HUES48 (cell line): ENCODE results near the gene TJP1.
"Not testable (repeated sequence)": the region's sequence is repeated elsewhere in the genome, so short reads cannot be mapped to it uniquely, and the experiment has no call there.

Experiments used
- H3K27ac ChIP-seq: one replicate; pipeline ENCODE4 v1.7.0; 2013; ENCODE audit warnings: low read depth, low read length, inconsistent platforms
- H3K27me3 ChIP-seq: 2 replicates; pipeline ENCODE4 v1.6.1; 2013; ENCODE audit warnings: mild to moderate bottlenecking, low read length; ENCODE audit not compliant: control insufficient read depth, insufficient read depth
- H3K36me3 ChIP-seq: 2 replicates; pipeline ENCODE4 v1.6.1; 2013; ENCODE audit warnings: low read length; ENCODE audit not compliant: control insufficient read depth, insufficient read depth
- H3K4me1 ChIP-seq: 2 replicates; pipeline ENCODE4 v1.6.1; 2013; ENCODE audit warnings: mild to moderate bottlenecking, low read length; ENCODE audit not compliant: control insufficient read depth, insufficient read depth
- H3K4me3 ChIP-seq: 2 replicates; pipeline ENCODE4 v1.5.1; 2013; ENCODE audit warnings: mild to moderate bottlenecking, low read depth, low read length
- H3K9ac ChIP-seq: 2 replicates; pipeline ENCODE4 v1.6.1; 2013; ENCODE audit warnings: mild to moderate bottlenecking, low read depth, low read length, moderate library complexity
- H3K9me3 ChIP-seq: 2 replicates; pipeline ENCODE4 v1.6.1; 2013; ENCODE audit warnings: low read length; ENCODE audit not compliant: control insufficient read depth, insufficient read depth

The TJP1 gene

DNA sequence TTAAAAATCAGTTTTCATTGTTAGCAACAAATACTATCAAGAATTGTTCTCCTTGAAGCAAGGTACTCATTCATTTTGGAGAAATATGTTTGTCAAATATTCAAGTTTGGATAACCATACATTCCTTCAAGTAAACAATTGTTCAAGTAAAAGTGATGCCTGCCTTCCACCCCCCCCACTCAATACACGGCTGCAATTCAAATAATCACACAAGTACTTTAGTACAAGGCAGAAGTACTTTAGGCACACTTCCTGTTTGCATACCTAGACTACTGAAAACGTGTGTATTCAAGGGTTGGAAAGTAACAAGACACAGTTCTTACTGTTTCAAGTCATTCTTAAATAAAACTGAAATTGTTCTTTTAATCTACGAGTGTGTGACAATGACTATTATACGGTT is 45.4 kb downstream of the TJP1 start:
- Histone ChIP-seq H3K9me3 (peaks cover 8% of the 10 kb centered on the region), H3K27me3 (no peaks in the 10 kb centered on the region), H3K4me3 (no peak overlapping the region; the same call in 1 of the 2 replicates), H3K4me1 (peaks cover 41% of the 10 kb centered on the region), H3K9ac (no peak overlapping the region), H3K27ac (no peak overlapping the region), H3K36me3 (peaks cover 8% of the 10 kb centered on the region; the same call in 1 of the 2 replicates)

DNA sequence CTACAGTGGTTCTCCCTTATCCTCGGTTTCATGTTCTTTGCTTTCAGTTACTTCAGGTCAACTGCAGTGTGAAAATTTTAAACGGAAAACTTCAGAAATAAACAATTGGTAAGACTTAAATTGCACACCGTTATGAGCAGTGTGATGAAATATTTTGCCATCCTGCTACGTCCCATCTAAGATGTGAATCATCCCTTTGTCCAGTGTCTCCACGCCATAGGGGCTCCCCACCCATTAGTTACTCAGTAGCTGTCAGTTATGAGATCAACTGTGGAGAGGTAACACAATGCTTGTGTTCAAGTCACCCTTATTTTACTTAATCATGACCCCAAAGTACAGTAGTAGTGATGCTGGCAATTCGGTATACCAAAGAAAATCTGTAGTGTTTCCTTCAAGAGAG is 47.4 kb downstream of the TJP1 start:
- no peak overlapping the region for H3K27ac ChIP-seq
- peaks cover 41% of the 10 kb centered on the region for H3K4me1 ChIP-seq
- no peaks in the 10 kb centered on the region for H3K27me3 ChIP-seq
- no peak overlapping the region for H3K4me3 ChIP-seq
- H3K9me3 ChIP-seq, result 0 out of 2 replicates have a peak, but pooled peaks cover 1% of the 10 kb centered on the region
- H3K9ac ChIP-seq, result no peak overlapping the region
- H3K36me3 ChIP-seq, result peaks cover 20% of the 10 kb centered on the region

DNA sequence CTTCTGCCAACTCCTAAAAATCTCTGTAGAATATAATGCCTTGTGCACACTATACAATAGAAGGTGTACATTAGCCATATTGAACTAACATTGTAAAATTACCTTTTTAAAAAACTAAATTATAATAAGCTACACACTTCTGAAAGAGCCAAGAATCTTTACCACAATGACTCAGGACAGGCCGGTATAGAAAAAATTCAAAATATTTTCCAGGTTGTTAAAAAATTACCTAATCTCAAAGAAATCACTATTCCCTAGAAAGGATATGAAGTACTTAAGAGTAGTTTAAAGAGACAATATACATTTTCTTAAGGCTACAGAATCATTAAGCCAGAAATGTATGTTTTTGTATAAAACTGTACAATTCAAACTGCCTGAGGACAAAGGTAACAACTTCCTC is 48.5 kb downstream of the TJP1 start:
- Histone ChIP-seq H3K27ac (no peak overlapping the region), H3K27me3 (no peaks in the 10 kb centered on the region), H3K9me3 (no peaks in the 10 kb centered on the region), H3K4me1 (peaks cover 34% of the 10 kb centered on the region), H3K36me3 (peaks cover 31% of the 10 kb centered on the region), H3K4me3 (no peak overlapping the region), H3K9ac (no peak overlapping the region)

DNA sequence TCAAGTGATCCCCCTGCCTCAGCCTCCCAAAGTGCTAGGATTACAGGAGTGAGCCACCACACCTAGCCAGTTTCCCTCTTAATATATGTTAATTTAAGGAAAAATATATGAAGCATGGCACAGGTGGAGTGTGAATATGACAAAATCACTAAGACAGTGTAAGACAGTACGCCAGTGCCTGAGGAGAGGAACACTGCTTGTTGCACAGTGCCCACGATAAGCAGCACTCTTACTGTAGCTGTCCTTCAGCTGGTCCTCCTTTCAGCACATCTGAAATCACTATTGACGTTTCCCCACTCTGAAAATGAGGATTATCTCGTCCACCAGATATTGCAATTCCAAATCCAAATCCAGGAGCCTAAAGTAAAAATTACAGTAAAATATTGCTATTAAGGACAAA is 49.3 kb downstream of the TJP1 start:
- Histone ChIP-seq H3K36me3 (peaks cover 39% of the 10 kb centered on the region), H3K9ac (no peak overlapping the region), H3K9me3 (no peaks in the 10 kb centered on the region), H3K4me1 (peaks cover 29% of the 10 kb centered on the region), H3K27ac (no peak overlapping the region), H3K4me3 (no peak overlapping the region), H3K27me3 (no peaks in the 10 kb centered on the region)

DNA sequence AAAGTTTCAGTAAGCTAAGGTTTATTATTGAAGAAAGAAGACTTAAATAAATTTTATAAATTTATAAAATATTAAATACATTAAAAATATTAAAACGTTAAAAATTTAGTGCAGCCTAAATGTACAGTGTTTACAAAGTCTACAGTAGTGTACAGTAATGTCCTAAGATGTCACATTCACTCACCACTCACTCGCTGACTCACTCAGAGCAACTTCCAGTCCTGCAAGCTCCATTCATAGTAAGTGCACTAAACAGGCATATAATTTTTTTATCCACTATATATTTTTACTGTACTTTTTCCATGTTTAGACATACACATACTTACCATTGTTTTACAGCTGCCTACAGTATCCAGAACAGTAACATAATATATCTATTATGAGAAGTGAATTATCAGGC is 51.5 kb downstream of the TJP1 start:
- no peaks in the 10 kb centered on the region for H3K27me3 ChIP-seq
- H3K4me3 ChIP-seq, result no peak overlapping the region
- H3K4me1 ChIP-seq, result peaks cover 20% of the 10 kb centered on the region
- H3K36me3 ChIP-seq, result peaks cover 59% of the 10 kb centered on the region
- no peaks in the 10 kb centered on the region for H3K9me3 ChIP-seq
- H3K27ac ChIP-seq, result no peak overlapping the region
- H3K9ac ChIP-seq, result no peak overlapping the region

DNA sequence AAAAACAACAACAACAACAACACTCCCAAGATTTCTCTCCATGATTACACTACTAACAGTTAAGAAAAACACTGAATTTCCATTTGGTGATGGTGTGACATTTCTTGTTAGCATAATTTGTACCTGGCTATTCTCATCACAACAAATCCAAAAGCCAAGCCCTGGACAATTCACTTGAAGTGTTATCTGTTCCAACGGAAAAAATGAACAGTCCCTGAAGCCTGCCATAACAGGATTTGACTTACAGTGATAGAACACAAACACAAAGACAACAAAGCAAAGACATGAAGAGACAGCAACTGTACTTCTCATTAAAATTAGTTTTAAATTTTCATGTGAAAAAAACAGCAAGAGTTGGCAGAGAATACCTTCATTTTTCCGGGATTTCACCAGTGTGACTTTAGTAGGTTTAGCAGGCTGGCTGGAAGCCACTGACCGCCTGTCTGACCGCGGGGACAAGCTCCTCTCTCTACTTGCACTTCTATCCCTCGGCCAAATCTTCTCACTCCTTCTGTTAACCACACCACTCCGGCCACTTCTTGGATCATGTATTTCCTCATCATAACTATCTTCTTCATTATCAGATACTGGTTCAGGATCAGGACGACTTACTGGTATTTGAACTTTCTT is 56.3 kb downstream of the TJP1 start:
- Histone ChIP-seq H3K9ac (no peak overlapping the region), H3K4me1 (peaks cover 33% of the 10 kb centered on the region), H3K9me3 (no peaks in the 10 kb centered on the region), H3K4me3 (no peak overlapping the region), H3K27ac (no peak overlapping the region), H3K36me3 (peaks cover 87% of the 10 kb centered on the region), H3K27me3 (no peaks in the 10 kb centered on the region)

GRCh38 chr15:29765234-29765841 is 56.9 kb downstream of the TJP1 start:
- H3K4me3 ChIP-seq, result no peak overlapping the region
- no peaks in the 10 kb centered on the region for H3K9me3 ChIP-seq
- H3K27ac ChIP-seq, result no peak overlapping the region
- H3K4me1 ChIP-seq, result peaks cover 33% of the 10 kb centered on the region
- no peak overlapping the region for H3K9ac ChIP-seq
- H3K27me3 ChIP-seq, result no peaks in the 10 kb centered on the region
- H3K36me3 ChIP-seq, result peaks cover 90% of the 10 kb centered on the region

- peaks cover 68% of the 10 kb centered on the region for H3K36me3 ChIP-seq
- peaks cover 56% of the 10 kb centered on the region for H3K4me1 ChIP-seq
- no peak overlapping the region for H3K27ac ChIP-seq
These were observed 62.7 kb downstream of the TJP1 start for GRCh38 chr15:29759596-29759995.

DNA sequence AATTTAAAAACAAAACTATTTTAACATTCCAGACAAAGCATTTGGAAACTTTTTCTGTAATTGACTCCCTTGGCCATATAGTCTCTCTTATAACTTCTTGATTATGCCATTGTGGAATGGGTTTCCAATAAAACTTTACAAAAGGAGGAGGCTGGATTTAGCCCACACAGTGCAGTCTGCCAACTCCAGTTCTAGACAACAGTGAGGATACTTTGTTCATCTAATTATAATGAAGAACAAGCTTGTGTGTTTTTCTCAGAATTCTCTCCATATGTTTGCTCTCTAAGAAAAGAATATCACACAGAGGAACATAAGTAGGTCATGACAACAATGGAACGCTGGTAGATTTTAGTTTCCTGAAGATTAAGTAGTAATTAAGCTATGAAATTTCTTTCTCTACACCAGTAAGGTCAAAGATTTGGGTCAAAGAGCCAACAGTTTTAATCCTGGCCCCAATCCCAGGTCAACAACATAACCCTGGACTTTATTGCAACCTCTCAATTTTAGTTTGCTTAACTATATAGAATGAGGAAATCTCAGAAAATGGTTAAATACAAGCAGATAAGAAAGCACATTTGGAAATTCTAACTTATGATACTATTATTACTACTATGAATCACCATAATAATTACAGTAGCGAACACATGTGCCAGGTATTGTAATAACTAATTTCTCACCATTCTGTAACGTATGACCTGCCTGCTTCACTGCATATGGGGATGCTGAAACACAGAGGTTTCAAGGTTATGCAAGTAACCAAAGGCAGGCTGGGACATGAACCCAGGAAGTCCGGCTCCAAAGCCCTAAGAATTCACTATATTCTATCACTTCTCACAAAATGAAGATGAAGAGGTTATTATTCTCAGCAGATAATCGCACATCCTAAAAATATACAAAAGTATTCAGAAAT is 65.7 kb downstream of the TJP1 start:
- Histone ChIP-seq H3K4me3 (peak overlapping the region; percentile 23; the same call in 1 of the 2 replicates), H3K9ac (no peak overlapping the region), H3K27me3 (no peaks in the 10 kb centered on the region), H3K9me3 (no peaks in the 10 kb centered on the region), H3K4me1 (peaks cover 49% of the 10 kb centered on the region), H3K27ac (peak overlapping the region; percentile 78), H3K36me3 (peaks cover 49% of the 10 kb centered on the region)

More at GRCh38 chr15:29759596-29759995, 62.7 kb downstream of the TJP1 start:
- Histone ChIP-seq H3K4me3 (no peak overlapping the region), H3K9me3 (no peaks in the 10 kb centered on the region), H3K27me3 (no peaks in the 10 kb centered on the region), H3K9ac (no peak overlapping the region)

GRCh38 chr15:29754009-29754408 is 68.3 kb downstream of the TJP1 start:
- H3K27me3 ChIP-seq, H3K27ac ChIP-seq, H3K9ac ChIP-seq, H3K4me3 ChIP-seq, H3K9me3 ChIP-seq: not testable (repeated sequence)
- Histone ChIP-seq H3K4me1 (peaks cover 37% of the 10 kb centered on the region), H3K36me3 (peaks cover 33% of the 10 kb centered on the region)

DNA sequence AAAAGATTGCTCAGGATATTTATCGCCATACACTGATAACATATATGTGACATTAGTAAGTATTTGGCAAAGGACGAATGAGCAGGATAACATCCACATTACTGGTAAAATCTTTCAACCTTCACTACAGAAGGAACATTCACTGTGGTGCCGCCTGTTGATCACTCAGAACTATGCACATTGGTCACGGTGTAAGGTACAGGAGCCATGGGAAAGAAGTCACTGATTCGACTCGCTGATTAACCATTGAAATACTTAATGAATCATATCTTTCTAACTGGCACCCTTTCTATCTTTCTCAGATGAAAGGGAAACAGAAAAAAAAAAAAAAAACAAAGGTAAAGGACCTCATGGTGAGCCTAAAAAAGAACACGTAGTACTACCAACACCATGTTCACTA is 68.8 kb downstream of the TJP1 start:
- H3K4me3 ChIP-seq, result no peak overlapping the region
- peaks cover 32% of the 10 kb centered on the region for H3K4me1 ChIP-seq
- H3K36me3 ChIP-seq, result peaks cover 33% of the 10 kb centered on the region
- no peak overlapping the region for H3K9ac ChIP-seq
- H3K27ac ChIP-seq, result no peak overlapping the region
- H3K9me3 ChIP-seq, result no peaks in the 10 kb centered on the region
- H3K27me3 ChIP-seq, result no peaks in the 10 kb centered on the region
